K562 (cell line): ENCODE data around the gene F11R. TPM values are rescaled to one million over a fixed set of nuclear protein-coding genes. Genes with fewer than 3 reads are reported as not detected.

Experiments
- CBFB ChIP-seq: sonication (generic); formaldehyde crosslinking; IDR thresholded peaks from 2 replicates; pipeline ENCODE4 v1.4.0; 2020; ENCODE audit warnings: mild to moderate bottlenecking, missing genetic modification reagents
- FOXM1 ChIP-seq, 2 experiments: fragments of 450-650 bp in 1 of 2; sonication (generic) in 1 of 2; formaldehyde crosslinking in 1 of 2; IDR thresholded peaks; 2 replicates each; pipeline versions ENCODE4 v1.6.1 to v1.9.0; 2017 to 2022; ENCODE audit warnings: low read depth in 2 of 2, mild to moderate bottlenecking in 2 of 2, missing genetic modification reagents in 1 of 2, moderate library complexity in 1 of 2
- HOXB6 ChIP-seq: fragments of 250-450 bp; sonication (Bioruptor Pico); IDR thresholded peaks from 2 replicates; pipeline ENCODE4 v1.5.1; 2022; ENCODE audit warnings: mild to moderate bottlenecking, borderline replicate concordance
- KDM1A ChIP-seq, 2 experiments: fragments of 450-650 bp; IDR thresholded peaks; 2 replicates each; pipeline ENCODE4 v1.6.1; 2016; ENCODE audit warnings: mild to moderate bottlenecking in 2 of 2
- KLF16 ChIP-seq: IDR thresholded peaks from 2 replicates; pipeline ENCODE4 v1.6.1; 2016; ENCODE audit warnings: antibody characterized with exemption
- MEF2D ChIP-seq: conservative IDR thresholded peaks from 2 replicates; pipeline ENCODE4 v1.6.1; 2016; ENCODE audit warnings: low read depth, missing genetic modification characterization, missing compliant biosample characterization
- MYC ChIP-seq, 2 experiments: fragments of 250-450 bp in 1 of 2; sonication (Bioruptor Pico) in 1 of 2; IDR thresholded peaks; 2 replicates each; pipeline versions ENCODE4 v1.5.1 to v1.6.1; 2012 to 2021; ENCODE audit warnings: low read depth in 2 of 2, borderline replicate concordance in 1 of 2, improper control_type of control experiment in 1 of 2, low read length in 1 of 2, mild to moderate bottlenecking in 1 of 2, moderate library complexity in 1 of 2
- NFRKB ChIP-seq: fragments of 450-650 bp; IDR thresholded peaks from 2 replicates; pipeline ENCODE4 v1.6.1; 2016; ENCODE audit warnings: low read depth
- PHF8 ChIP-seq: fragments of 200-600 bp; sonication (generic); IDR thresholded peaks from 2 replicates; pipeline ENCODE4 v1.6.1; 2012; ENCODE audit warnings: mixed run types, mild to moderate bottlenecking, inconsistent platforms, low read length, moderate library complexity, borderline replicate concordance
- PTRF ChIP-seq: fragments of 450-650 bp; IDR thresholded peaks from 2 replicates; pipeline ENCODE4 v1.6.1; 2016; ENCODE audit warnings: mild to moderate bottlenecking, missing genetic modification characterization, missing compliant biosample characterization
- RCOR1 ChIP-seq, 2 experiments: IDR thresholded peaks; 2 replicates each; pipeline ENCODE4 v1.6.1; 2012; ENCODE audit warnings: low read depth in 2 of 2, low read length in 2 of 2, borderline replicate concordance in 1 of 2, improper control_type of control experiment in 1 of 2
- SP1 ChIP-seq: sonication (generic); formaldehyde crosslinking; IDR thresholded peaks from 2 replicates; pipeline ENCODE4 v1.8.1; 2022; ENCODE audit warnings: mild to moderate bottlenecking, missing genetic modification reagents
- WHSC1 ChIP-seq: IDR thresholded peaks from one replicate; pipeline ENCODE4 v1.6.1; 2012; ENCODE audit warnings: low read length, control low read depth, inconsistent platforms
- ZEB2 ChIP-seq: fragments of 450-650 bp; IDR thresholded peaks from 2 replicates; pipeline ENCODE4 v1.6.1; 2016
- ZNF174 ChIP-seq: fragments of 250-450 bp; sonication (Bioruptor Pico); IDR thresholded peaks from 2 replicates; pipeline ENCODE4 v1.4.0; 2020; ENCODE audit warnings: mild to moderate bottlenecking
- ZNF212 ChIP-seq: fragments of 450-650 bp; formaldehyde crosslinking; IDR thresholded peaks from 2 replicates; pipeline ENCODE4 v1.4.0; 2020; ENCODE audit warnings: mild to moderate bottlenecking
- ZNF511 ChIP-seq: sonication (generic); formaldehyde crosslinking; IDR thresholded peaks from 2 replicates; pipeline ENCODE4 v1.8.0; 2022; ENCODE audit warnings: mild to moderate bottlenecking, missing genetic modification reagents
- ZNF518B ChIP-seq: fragments of 250-450 bp; sonication (Bioruptor Pico); IDR thresholded peaks from 2 replicates; pipeline ENCODE4 v1.5.0; 2021; ENCODE audit warnings: mild to moderate bottlenecking, moderate library complexity
- ZNF583 ChIP-seq: fragments of 250-450 bp; sonication (Bioruptor Pico); IDR thresholded peaks from 2 replicates; pipeline ENCODE4 v1.4.0; 2020
- polyA plus RNA-seq, 8 experiments: library from polyadenylated mRNA; depleted of rRNA in 4 of 8; stranded (reverse) in 5 of 8; unstranded in 3 of 8; fragments of >200 nt; fragmentation: Nextera tagmentation in 2 of 8; fragmentation: Illumina TruSeq in 1 of 8; extraction: Ambion mirVana in 2 of 8; extraction: Trizol in 1 of 8; gene quantifications; 2 replicates each; pipeline versions ENCODE4 v1.2.1 to v1.2.3, GENCODE V29; 2011 to 2014; ENCODE audit warnings: inconsistent platforms in 1 of 8, missing spikeins in 1 of 8
- total RNA-seq, 7 experiments: library from RNA; depleted of rRNA in 6 of 7; stranded (reverse); fragments of >200 nt in 6 of 7; fragmentation: Illumina TruSeq in 2 of 7; extraction: Trizol in 2 of 7; gene quantifications; 2 replicates each; pipeline versions ENCODE4 v1.2.1 to v1.2.3, GENCODE V29; 2011 to 2021; ENCODE audit warnings: low replicate concordance in 1 of 7
- TF ChIP-seq, protein P1 (sequence below): fragments of 450-650 bp; IDR thresholded peaks from 2 replicates; pipeline ENCODE4 v1.6.1; 2016; ENCODE audit warnings: borderline replicate concordance
- TF ChIP-seq, protein P2 (sequence below): sonication (generic); formaldehyde crosslinking; IDR thresholded peaks from 2 replicates; pipeline ENCODE4 v1.8.0; 2023; ENCODE audit warnings: mild to moderate bottlenecking, missing genetic modification reagents

Gene F11R
- total and polyA plus RNA-seq, 9 of the 15 experiments (the other 6 are each of a cell fraction or from before 2014, with no cell fraction given): 27.4 to 187 (median 52.5) TPM

- TF ChIP-seq MYC (IDR thresholded peaks at IDR 0.05; ENCODE audit: low read depth, low read length) (peak; percentile 55; the same call in 1 of the 2 replicates), MYC (CRISPR knock-in tag; IDR thresholded peaks at IDR 0.05; ENCODE audit: borderline replicate concordance, low read depth) (no peak), PHF8 (peak; percentile 83; the same call in 1 of the 2 replicates), FOXM1 (IDR thresholded peaks at IDR 0.05; ENCODE audit: low read depth) (no peak), FOXM1 (CRISPR knock-in tag; IDR thresholded peaks at IDR 0.05; ENCODE audit: low read depth) (peak; percentile 90), ZNF511 (CRISPR knock-in tag) (0 out of 2 replicates have a peak, but pooled peaks have one; percentile 77), KDM1A (IDR thresholded peaks at IDR 0.05) (peak; percentile 49 to 84), ZNF174 (CRISPR knock-in tag) (no peak), CBFB (CRISPR knock-in tag) (peak; percentile 95), ZEB2 (no peak), WHSC1 (no peak), NFRKB (peak; percentile 38; the same call in 1 of the 2 replicates), ZNF583 (peak; percentile 62; the same call in 1 of the 2 replicates), HOXB6 (CRISPR knock-in tag) (no peak), ZNF212 (CRISPR knock-in tag) (no peak), SP1 (CRISPR knock-in tag) (peak; percentile 68), MEF2D (tag) (no peak), RCOR1 (IDR thresholded peaks at IDR 0.05; ENCODE audit: borderline replicate concordance in 1 of 2, low read depth in 2 of 2, low read length in 2 of 2) (peak in 1 of 2 experiments; percentile 79; a peak in 3 of 4 replicates), ZNF518B (CRISPR knock-in tag) (no peak), KLF16 (peak; percentile 85; the same call in 1 of the 2 replicates), PTRF (tag) (no peak)
- TF ChIP-seq, protein P1, sequence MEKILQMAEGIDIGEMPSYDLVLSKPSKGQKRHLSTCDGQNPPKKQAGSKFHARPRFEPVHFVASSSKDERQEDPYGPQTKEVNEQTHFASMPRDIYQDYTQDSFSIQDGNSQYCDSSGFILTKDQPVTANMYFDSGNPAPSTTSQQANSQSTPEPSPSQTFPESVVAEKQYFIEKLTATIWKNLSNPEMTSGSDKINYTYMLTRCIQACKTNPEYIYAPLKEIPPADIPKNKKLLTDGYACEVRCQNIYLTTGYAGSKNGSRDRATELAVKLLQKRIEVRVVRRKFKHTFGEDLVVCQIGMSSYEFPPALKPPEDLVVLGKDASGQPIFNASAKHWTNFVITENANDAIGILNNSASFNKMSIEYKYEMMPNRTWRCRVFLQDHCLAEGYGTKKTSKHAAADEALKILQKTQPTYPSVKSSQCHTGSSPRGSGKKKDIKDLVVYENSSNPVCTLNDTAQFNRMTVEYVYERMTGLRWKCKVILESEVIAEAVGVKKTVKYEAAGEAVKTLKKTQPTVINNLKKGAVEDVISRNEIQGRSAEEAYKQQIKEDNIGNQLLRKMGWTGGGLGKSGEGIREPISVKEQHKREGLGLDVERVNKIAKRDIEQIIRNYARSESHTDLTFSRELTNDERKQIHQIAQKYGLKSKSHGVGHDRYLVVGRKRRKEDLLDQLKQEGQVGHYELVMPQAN: peak; percentile 61
- TF ChIP-seq, protein P2, sequence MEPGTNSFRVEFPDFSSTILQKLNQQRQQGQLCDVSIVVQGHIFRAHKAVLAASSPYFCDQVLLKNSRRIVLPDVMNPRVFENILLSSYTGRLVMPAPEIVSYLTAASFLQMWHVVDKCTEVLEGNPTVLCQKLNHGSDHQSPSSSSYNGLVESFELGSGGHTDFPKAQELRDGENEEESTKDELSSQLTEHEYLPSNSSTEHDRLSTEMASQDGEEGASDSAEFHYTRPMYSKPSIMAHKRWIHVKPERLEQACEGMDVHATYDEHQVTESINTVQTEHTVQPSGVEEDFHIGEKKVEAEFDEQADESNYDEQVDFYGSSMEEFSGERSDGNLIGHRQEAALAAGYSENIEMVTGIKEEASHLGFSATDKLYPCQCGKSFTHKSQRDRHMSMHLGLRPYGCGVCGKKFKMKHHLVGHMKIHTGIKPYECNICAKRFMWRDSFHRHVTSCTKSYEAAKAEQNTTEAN (CRISPR knock-in tag): peak; percentile 82
Measured at GRCh38 chr1:161020509-161021164, at the start of gene F11R (continued).
